ENCODE measurements around the gene ACHE. TPM values are rescaled to one million over a fixed set of nuclear protein-coding genes. Genes with fewer than 3 reads are reported as not detected.
"Not testable (repeated sequence)": the region's sequence is repeated elsewhere in the genome, so short reads cannot be mapped to it uniquely, and the experiment has no call there.

ACHE gene
- total and polyA plus RNA-seq, 7 donors = 10.7 to 99.2 (median 23.8) TPM

DNA sequence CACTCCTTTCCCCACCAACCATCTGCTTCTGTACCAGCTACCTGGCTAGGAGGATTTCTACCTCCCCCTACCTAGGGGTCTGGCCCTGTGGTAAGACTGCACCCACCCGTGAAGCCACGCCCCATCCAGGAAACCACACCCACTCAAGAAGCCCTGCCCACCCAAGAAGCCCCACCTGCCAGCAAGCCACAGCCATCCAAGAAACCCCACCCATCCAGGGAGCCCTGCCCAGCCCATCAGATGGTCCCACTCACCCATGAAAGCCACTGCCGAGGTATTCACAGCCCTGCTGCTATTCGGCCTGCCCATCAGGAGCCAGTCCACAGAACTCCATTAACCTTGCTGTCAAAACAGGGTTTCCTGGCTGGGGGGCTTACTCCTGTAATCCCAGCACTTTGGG lies 38.0 kb upstream of the ACHE start:
- 52 to 53% (median 53%) methylated on average over 4 of the region's 4 CpGs for WGBS, 3 donors
- ATAC-seq (no peak), DNase-seq (no peak)
- Histone ChIP-seq H3K4me1 (no peaks in the 10 kb centered on the region), H3K36me3 (ENCODE audit: insufficient read depth in 1 of 2, low read depth in 1 of 2) (no peaks in the 10 kb centered on the region), H3K4me3 (no peak overlapping the region), H3K27ac (no peak overlapping the region), H3K9me3 (no peaks in the 10 kb centered on the region), H3K27me3 (ENCODE audit: insufficient read depth in 3 of 3, low read length in 2 of 3) (no peaks in the 10 kb centered on the region)
- TF ChIP-seq, protein P1, sequence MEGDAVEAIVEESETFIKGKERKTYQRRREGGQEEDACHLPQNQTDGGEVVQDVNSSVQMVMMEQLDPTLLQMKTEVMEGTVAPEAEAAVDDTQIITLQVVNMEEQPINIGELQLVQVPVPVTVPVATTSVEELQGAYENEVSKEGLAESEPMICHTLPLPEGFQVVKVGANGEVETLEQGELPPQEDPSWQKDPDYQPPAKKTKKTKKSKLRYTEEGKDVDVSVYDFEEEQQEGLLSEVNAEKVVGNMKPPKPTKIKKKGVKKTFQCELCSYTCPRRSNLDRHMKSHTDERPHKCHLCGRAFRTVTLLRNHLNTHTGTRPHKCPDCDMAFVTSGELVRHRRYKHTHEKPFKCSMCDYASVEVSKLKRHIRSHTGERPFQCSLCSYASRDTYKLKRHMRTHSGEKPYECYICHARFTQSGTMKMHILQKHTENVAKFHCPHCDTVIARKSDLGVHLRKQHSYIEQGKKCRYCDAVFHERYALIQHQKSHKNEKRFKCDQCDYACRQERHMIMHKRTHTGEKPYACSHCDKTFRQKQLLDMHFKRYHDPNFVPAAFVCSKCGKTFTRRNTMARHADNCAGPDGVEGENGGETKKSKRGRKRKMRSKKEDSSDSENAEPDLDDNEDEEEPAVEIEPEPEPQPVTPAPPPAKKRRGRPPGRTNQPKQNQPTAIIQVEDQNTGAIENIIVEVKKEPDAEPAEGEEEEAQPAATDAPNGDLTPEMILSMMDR (IDR thresholded peaks at IDR 0.05) = no peak
- intact Hi-C loops (cut with DNase I) = no loop called here

DNA sequence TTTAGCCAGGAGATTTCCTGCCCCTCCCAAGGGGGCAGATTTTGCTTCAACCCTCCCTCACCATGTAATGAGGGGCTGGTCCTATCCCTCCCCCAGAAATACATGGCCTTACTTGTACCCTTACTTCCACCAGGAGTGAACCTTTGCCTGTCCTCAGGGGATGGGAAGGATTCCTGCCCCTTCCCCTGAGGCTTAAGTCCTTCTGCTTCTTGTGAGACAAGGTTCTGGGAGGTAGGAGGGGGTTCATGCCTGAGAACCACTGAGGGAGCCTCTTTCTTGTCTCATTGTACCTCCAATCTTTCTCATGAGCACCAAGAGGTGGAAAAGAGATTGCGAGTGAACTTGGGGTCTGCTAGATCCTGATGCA lies 34.1 kb upstream of the ACHE start:
- TF ChIP-seq, protein P1 (IDR thresholded peaks at IDR 0.05) = no peak

DNA sequence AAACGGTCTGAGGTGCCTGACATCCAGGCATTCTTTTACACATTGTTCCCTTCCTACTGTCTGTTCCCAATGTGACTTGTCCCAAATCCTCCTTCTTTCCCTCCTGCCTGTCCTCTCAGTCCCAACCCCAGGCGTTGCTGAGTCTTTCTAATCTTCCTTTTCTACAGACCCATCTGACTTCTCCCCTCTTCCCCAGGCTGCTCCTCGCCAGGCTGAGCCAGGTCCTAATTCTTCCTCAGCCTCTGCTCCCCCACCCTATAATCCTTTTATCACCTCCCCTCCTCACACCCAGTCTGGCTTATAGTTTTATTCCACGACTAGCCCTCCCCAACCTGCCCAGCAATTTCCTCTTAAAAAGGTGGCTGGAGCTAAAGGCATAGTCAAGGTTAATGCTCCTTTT lies 27.9 kb upstream of the ACHE start:
- DNase-seq; H3K27ac ChIP-seq; H3K4me1 ChIP-seq; H3K9me3 ChIP-seq; intact Hi-C loops (cut with DNase I); H3K27me3 ChIP-seq (ENCODE audit: insufficient read depth in 3 of 3, low read length in 2 of 3); H3K4me3 ChIP-seq; H3K36me3 ChIP-seq (ENCODE audit: insufficient read depth in 1 of 2, low read depth in 1 of 2); ATAC-seq: not testable (repeated sequence)
- 52 to 65% (median 62%) methylated on average over 4 of the region's 4 CpGs for WGBS, 3 donors

More for the DNA sequence above, 34.1 kb upstream of the ACHE start:
- 91 to 95% (median 94%) methylated on average over 1 of the region's 1 CpG for WGBS, 3 donors
- Histone ChIP-seq H3K27ac (no peak overlapping the region), H3K27me3 (ENCODE audit: insufficient read depth in 3 of 3, low read length in 2 of 3) (no peaks in the 10 kb centered on the region), H3K4me3 (no peak overlapping the region), H3K36me3 (ENCODE audit: insufficient read depth in 1 of 2, low read depth in 1 of 2) (no peaks in the 10 kb centered on the region), H3K4me1 (no peaks in the 10 kb centered on the region), H3K9me3 (no peaks in the 10 kb centered on the region)
- DNase-seq (no peak), ATAC-seq (no peak)
- intact Hi-C loops (cut with DNase I) = no loop called here

DNA sequence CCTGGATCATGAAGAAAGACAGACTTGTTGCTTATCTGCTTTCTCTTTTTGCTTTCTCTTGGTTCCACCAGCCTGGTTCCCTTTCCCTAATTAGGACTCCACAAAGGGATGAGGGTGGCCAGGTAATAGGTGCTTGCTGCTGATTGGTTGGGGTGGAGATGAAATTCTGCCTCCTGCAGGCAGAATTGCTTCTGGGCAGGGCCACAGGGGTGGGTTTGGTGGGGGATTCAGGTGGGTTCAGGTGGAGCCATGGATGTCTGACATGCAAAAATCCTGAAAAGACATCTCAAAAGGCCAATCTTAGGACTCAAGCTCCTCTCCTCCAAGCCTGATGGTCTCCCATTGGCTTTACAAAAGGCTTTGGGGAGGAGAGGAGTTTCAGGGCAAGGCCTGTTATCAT lies 25.4 kb upstream of the ACHE start:
- Histone ChIP-seq H3K27me3 (ENCODE audit: insufficient read depth in 3 of 3, low read length in 2 of 3) (no peaks in the 10 kb centered on the region), H3K4me1 (no peaks in the 10 kb centered on the region), H3K36me3 (ENCODE audit: insufficient read depth in 1 of 2, low read depth in 1 of 2) (no peaks in the 10 kb centered on the region), H3K27ac (no peak overlapping the region), H3K9me3 (no peaks in the 10 kb centered on the region), H3K4me3 (no peak overlapping the region)
- ATAC-seq (no peak), DNase-seq (no peak)
- TF ChIP-seq, protein P1 (IDR thresholded peaks at IDR 0.05) = no peak
- intact Hi-C loops (cut with DNase I) = no loop called here

DNA sequence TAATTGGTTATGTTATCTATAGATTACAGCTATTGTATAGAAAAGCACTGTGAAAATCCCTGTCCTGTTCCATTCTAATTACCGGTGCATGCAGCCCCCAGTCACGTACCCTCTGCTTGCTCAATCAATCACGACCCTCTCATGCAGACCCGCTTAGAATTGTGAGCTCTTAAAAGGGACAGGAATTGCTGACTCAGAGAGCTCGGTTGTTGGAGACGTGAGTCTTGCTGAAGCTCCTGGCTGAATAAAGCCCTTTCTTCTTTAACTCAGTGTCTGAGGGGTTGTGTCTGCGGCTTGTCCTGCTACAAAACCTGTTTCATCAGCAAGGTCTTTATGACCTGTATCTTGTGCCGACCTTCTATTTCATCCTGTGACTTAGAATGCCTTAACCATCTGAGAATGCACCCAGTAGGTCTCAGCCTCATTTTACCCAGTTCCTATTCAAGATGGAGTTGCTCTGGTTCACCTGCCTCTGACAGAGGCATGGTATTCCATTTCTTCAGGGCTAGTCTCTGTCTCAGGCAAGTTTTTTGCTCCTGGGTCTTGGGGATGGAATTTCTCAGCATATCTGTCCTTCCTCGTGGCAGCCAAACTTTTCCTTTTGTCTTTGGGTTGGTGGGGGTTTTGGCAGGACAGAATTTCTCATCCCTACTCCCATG lies 24.2 kb upstream of the ACHE start:
- 76 to 77% (median 76%) methylated on average over 9 of the region's 9 CpGs for WGBS, 3 donors

DNA sequence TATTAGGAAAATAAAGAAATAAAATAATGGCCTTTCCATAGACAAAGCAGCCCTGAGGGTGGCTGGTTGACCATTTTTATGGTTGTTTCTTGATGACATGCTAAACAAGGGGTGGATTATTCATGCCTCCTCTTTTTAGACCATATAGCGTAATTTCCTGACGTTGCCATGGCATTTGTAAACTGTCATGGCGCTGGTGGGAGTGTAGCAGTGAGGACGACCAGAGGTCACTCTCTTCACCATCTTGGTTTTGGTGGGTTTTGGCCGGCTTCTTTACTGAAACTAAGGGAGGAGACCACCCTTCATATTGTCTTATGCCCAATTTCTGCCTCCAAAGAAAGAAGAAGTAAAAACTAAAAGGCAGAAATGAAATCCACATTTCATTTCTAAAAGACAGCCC lies 23.6 kb upstream of the ACHE start:
- H3K9me3 ChIP-seq; ATAC-seq; H3K4me1 ChIP-seq; H3K4me3 ChIP-seq; DNase-seq; H3K27me3 ChIP-seq (ENCODE audit: insufficient read depth in 3 of 3, low read length in 2 of 3); H3K27ac ChIP-seq; H3K36me3 ChIP-seq (ENCODE audit: insufficient read depth in 1 of 2, low read depth in 1 of 2); intact Hi-C loops (cut with DNase I): not testable (repeated sequence)
- 81 to 89% (median 84%) methylated on average over 5 of the region's 5 CpGs for WGBS, 3 donors

More for the DNA sequence above, 24.2 kb upstream of the ACHE start:
- H3K27ac ChIP-seq; H3K36me3 ChIP-seq (ENCODE audit: insufficient read depth in 1 of 2, low read depth in 1 of 2); H3K9me3 ChIP-seq; intact Hi-C loops (cut with DNase I); H3K27me3 ChIP-seq (ENCODE audit: insufficient read depth in 3 of 3, low read length in 2 of 3); DNase-seq; H3K4me1 ChIP-seq; ATAC-seq; H3K4me3 ChIP-seq: not testable (repeated sequence)
